Measurements from ENCODE around the gene CEMIP.

DNA sequence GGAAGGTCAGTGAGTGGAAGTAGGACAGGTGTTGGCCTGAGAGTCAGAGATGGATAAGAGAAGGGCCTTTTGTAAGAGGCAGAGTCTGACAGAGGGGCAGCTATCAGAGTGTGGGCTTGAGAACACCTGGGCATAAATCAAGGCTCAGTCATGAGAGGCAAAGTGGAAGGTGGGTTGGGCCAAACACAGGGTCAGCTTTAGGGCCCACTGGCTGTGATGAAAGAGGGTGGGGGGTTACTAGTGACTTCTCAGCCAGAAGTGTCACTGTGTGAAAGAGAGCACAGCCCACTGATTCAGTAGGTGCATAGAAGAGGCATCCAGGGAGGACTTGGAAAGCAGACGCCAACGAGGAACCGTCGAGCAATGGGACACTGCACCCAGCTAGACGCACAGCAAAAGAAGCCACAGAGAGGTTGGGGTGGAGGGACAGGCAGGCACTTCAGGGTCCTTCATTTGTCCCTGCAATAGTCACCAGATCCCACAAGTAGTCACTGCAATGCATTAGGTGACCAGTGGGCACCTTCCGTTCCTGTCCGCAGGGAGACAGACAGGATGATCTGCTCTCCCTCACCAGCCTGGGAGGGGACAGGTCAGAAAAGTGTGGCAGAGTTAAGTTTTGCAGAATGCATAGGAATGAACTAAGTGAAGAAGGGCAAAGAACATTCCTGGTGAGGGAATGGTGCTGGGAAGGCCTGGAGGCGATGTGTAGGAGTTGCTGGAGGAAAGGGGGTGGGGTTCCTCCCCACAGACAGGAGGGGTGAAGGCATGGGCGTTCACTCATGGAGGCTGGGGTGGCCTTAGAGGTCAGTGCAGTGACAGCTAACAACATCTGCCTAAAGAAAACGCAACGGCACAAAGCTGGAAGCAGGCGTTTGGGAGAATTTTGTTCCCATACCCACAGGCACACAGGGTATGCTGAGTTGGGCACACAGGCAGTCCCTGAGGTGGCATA lies 174.1 kb downstream of the CEMIP start:
- TF ChIP-seq SP1 (IDR thresholded peaks at IDR 0.05) (no peak), CTBP1 (IDR thresholded peaks at IDR 0.05; ENCODE audit: borderline replicate concordance) (no peak)
